Effector memory CD8-positive, alpha-beta T cell (primary cell): ENCODE results near the gene GTF3C1.

Experiments
- ATAC-seq: fragments of 150-1000 bp; cut with Tn5 transposase; replicated peaks from 2 replicates; pipeline ENCODE4 v1.10.0; 2021; ENCODE audit warnings: mild to moderate bottlenecking, moderate library complexity
- DNase-seq, 3 experiments: peaks; one replicate each; pipeline ENCODE4 v3.0.0; 2021
- H3K27ac Mint-ChIP-seq, 2 donors: one replicate each; pipeline ENCODE4 v1.8.0; 2022; ENCODE audit warnings: mild to moderate bottlenecking in 2 of 2, mixed read lengths in 2 of 2, moderate library complexity in 2 of 2
- H3K27me3 Mint-ChIP-seq, 2 donors: one replicate each; pipeline ENCODE4 v1.8.0; 2022; ENCODE audit warnings: mixed read lengths in 2 of 2
- H3K36me3 Mint-ChIP-seq: one replicate; pipeline ENCODE4 v1.8.0; 2022; ENCODE audit warnings: mild to moderate bottlenecking, moderate library complexity, mixed read lengths; ENCODE audit not compliant: insufficient read depth
- H3K4me1 Mint-ChIP-seq, 2 donors: one replicate each; pipeline ENCODE4 v1.8.0; 2022; ENCODE audit warnings: low read depth in 2 of 2, mixed read lengths in 2 of 2
- H3K4me3 Mint-ChIP-seq, 2 donors: one replicate each; pipeline ENCODE4 v1.8.0; 2022; ENCODE audit warnings: mild to moderate bottlenecking in 2 of 2, mixed read lengths in 2 of 2, moderate library complexity in 2 of 2
- H3K9me3 Mint-ChIP-seq, 2 donors: one replicate each; pipeline ENCODE4 v1.8.0; 2022; ENCODE audit warnings: mixed read lengths in 2 of 2

Gene GTF3C1

GRCh38 chr16:27549464-27549745 lies 308 bp downstream of the GTF3C1 start:
- DNase-seq (no peak), ATAC-seq (peak; percentile 24)
- peaks cover 29 to 48% of the 10 kb centered on the region in 2 donors for H3K4me1 Mint-ChIP-seq
- H3K4me3 Mint-ChIP-seq = peak overlapping the region; percentile 100
- H3K9me3 Mint-ChIP-seq = no peaks in the 10 kb centered on the region
- peaks cover 35% of the 10 kb centered on the region for H3K36me3 Mint-ChIP-seq
- H3K27me3 Mint-ChIP-seq = no peaks in the 10 kb centered on the region
- peak overlapping the region; percentile 100 for H3K27ac Mint-ChIP-seq

GRCh38 chr16:27547851-27548250 lies 1.9 kb downstream of the GTF3C1 start:
- Mint-ChIP-seq H3K36me3 (peaks cover 48% of the 10 kb centered on the region), H3K9me3 (no peaks in the 10 kb centered on the region), H3K4me3 (peak overlapping the region in 1 of 2 donors; percentile 100), H3K27ac (peak overlapping the region; percentile 89 to 100), H3K27me3 (no peaks in the 10 kb centered on the region), H3K4me1 (peaks cover 30 to 48% of the 10 kb centered on the region in 2 donors)
- no peak for ATAC-seq
- no peak for DNase-seq

GRCh38 chr16:27547134-27547533 lies 2.6 kb downstream of the GTF3C1 start:
- H3K9me3 Mint-ChIP-seq = no peaks in the 10 kb centered on the region
- H3K4me1 Mint-ChIP-seq = peaks cover 30 to 48% of the 10 kb centered on the region in 2 donors
- no peak for DNase-seq
- no peak for ATAC-seq
- H3K27me3 Mint-ChIP-seq = no peaks in the 10 kb centered on the region
- peaks cover 55% of the 10 kb centered on the region for H3K36me3 Mint-ChIP-seq
- H3K4me3 Mint-ChIP-seq = no peak overlapping the region
- peak overlapping the region; percentile 66 to 71 for H3K27ac Mint-ChIP-seq

GRCh38 chr16:27544671-27545070 lies 5.0 kb downstream of the GTF3C1 start:
- no peaks in the 10 kb centered on the region for H3K27me3 Mint-ChIP-seq
- peaks cover 68% of the 10 kb centered on the region for H3K36me3 Mint-ChIP-seq
- ATAC-seq (no peak), DNase-seq (no peak)
- peaks cover 23 to 43% of the 10 kb centered on the region in 2 donors for H3K4me1 Mint-ChIP-seq
- no peaks in the 10 kb centered on the region for H3K9me3 Mint-ChIP-seq
- no peak overlapping the region for H3K4me3 Mint-ChIP-seq
- H3K27ac Mint-ChIP-seq = no peak overlapping the region

- Mint-ChIP-seq H3K27me3 (no peaks in the 10 kb centered on the region), H3K4me3 (no peak overlapping the region), H3K9me3 (no peaks in the 10 kb centered on the region), H3K27ac (peak overlapping the region in 1 of 2 donors; percentile 70), H3K36me3 (peaks cover 71% of the 10 kb centered on the region), H3K4me1 (peaks cover 25 to 41% of the 10 kb centered on the region in 2 donors)
- ATAC-seq (no peak), DNase-seq (no peak)
Observed at GRCh38 chr16:27543801-27544200, 5.9 kb downstream of the GTF3C1 start.

- DNase-seq (no peak), ATAC-seq (no peak)
- Mint-ChIP-seq H3K4me1 (peaks cover 12 to 17% of the 10 kb centered on the region in 2 donors), H3K27me3 (no peaks in the 10 kb centered on the region), H3K36me3 (peaks cover 89% of the 10 kb centered on the region), H3K4me3 (peak overlapping the region in 1 of 2 donors; percentile 41), H3K27ac (peak overlapping the region; percentile 9 to 84), H3K9me3 (no peaks in the 10 kb centered on the region)
Observed at GRCh38 chr16:27539636-27540035, 10.1 kb downstream of the GTF3C1 start.

- no peak for ATAC-seq
- H3K27me3 Mint-ChIP-seq = no peaks in the 10 kb centered on the region
- DNase-seq = no peak
- H3K4me3 Mint-ChIP-seq = peak overlapping the region in 1 of 2 donors; percentile 41
- peaks cover 89% of the 10 kb centered on the region for H3K36me3 Mint-ChIP-seq
- H3K4me1 Mint-ChIP-seq = peaks cover 12 to 17% of the 10 kb centered on the region in 2 donors
- H3K27ac Mint-ChIP-seq = peak overlapping the region; percentile 9 to 84
- no peaks in the 10 kb centered on the region for H3K9me3 Mint-ChIP-seq
Observed at GRCh38 chr16:27539120-27539519, 10.6 kb downstream of the GTF3C1 start.

GRCh38 chr16:27538528-27538927 lies 11.2 kb downstream of the GTF3C1 start:
- no peak overlapping the region for H3K4me3 Mint-ChIP-seq
- no peak for DNase-seq
- no peaks in the 10 kb centered on the region for H3K9me3 Mint-ChIP-seq
- no peak for ATAC-seq
- no peaks in the 10 kb centered on the region for H3K27me3 Mint-ChIP-seq
- H3K4me1 Mint-ChIP-seq = peaks cover 11 to 17% of the 10 kb centered on the region in 2 donors
- peaks cover 89% of the 10 kb centered on the region for H3K36me3 Mint-ChIP-seq
- H3K27ac Mint-ChIP-seq = peak overlapping the region; percentile 9 to 53

GRCh38 chr16:27534256-27534655 lies 15.5 kb downstream of the GTF3C1 start:
- peak overlapping the region in 1 of 2 donors; percentile 46 for H3K27ac Mint-ChIP-seq
- peaks cover 87% of the 10 kb centered on the region for H3K36me3 Mint-ChIP-seq
- DNase-seq = no peak
- no peak for ATAC-seq
- no peaks in the 10 kb centered on the region for H3K27me3 Mint-ChIP-seq
- H3K9me3 Mint-ChIP-seq = no peaks in the 10 kb centered on the region
- H3K4me3 Mint-ChIP-seq = no peak overlapping the region
- peaks cover 4 to 9% of the 10 kb centered on the region in 2 donors for H3K4me1 Mint-ChIP-seq

GRCh38 chr16:27531826-27532800 lies 17.6 kb downstream of the GTF3C1 start:
- Mint-ChIP-seq H3K27me3 (no peaks in the 10 kb centered on the region), H3K4me1 (peaks cover 0 to 3% of the 10 kb centered on the region in 2 donors), H3K4me3 (no peak overlapping the region), H3K27ac (peak overlapping the region; percentile 30 to 65), H3K9me3 (no peaks in the 10 kb centered on the region), H3K36me3 (peaks cover 86% of the 10 kb centered on the region)
- DNase-seq = no peak
- no peak for ATAC-seq

GRCh38 chr16:27531186-27531585 lies 18.5 kb downstream of the GTF3C1 start:
- H3K27ac Mint-ChIP-seq = peak overlapping the region in 1 of 2 donors; percentile 5
- H3K36me3 Mint-ChIP-seq = peaks cover 88% of the 10 kb centered on the region

GRCh38 chr16:27529962-27530361 lies 19.8 kb downstream of the GTF3C1 start:
- H3K4me1 Mint-ChIP-seq = peaks cover 0 to 3% of the 10 kb centered on the region in 2 donors
- H3K27me3 Mint-ChIP-seq = no peaks in the 10 kb centered on the region
- ATAC-seq (no peak), DNase-seq (no peak)
- no peak overlapping the region for H3K27ac Mint-ChIP-seq
- H3K4me3 Mint-ChIP-seq = no peak overlapping the region
- peaks cover 82% of the 10 kb centered on the region for H3K36me3 Mint-ChIP-seq
- no peaks in the 10 kb centered on the region for H3K9me3 Mint-ChIP-seq

More at GRCh38 chr16:27531186-27531585, 18.5 kb downstream of the GTF3C1 start:
- peaks cover 0 to 3% of the 10 kb centered on the region in 2 donors for H3K4me1 Mint-ChIP-seq
- H3K4me3 Mint-ChIP-seq = no peak overlapping the region
- ATAC-seq = no peak
- no peak for DNase-seq
- H3K9me3 Mint-ChIP-seq = no peaks in the 10 kb centered on the region
- no peaks in the 10 kb centered on the region for H3K27me3 Mint-ChIP-seq

- Mint-ChIP-seq H3K4me3 (no peak overlapping the region), H3K27me3 (no peaks in the 10 kb centered on the region), H3K9me3 (no peaks in the 10 kb centered on the region), H3K27ac (no peak overlapping the region), H3K36me3 (peaks cover 80% of the 10 kb centered on the region), H3K4me1 (peaks cover 0 to 3% of the 10 kb centered on the region in 2 donors)
- ATAC-seq (no peak), DNase-seq (no peak)
Observed at GRCh38 chr16:27528294-27528693, 21.4 kb downstream of the GTF3C1 start.

GRCh38 chr16:27526180-27526579 lies 23.5 kb downstream of the GTF3C1 start:
- DNase-seq (no peak), ATAC-seq (no peak)
- Mint-ChIP-seq H3K9me3 (no peaks in the 10 kb centered on the region), H3K27ac (no peak overlapping the region), H3K4me3 (no peak overlapping the region), H3K36me3 (peaks cover 74% of the 10 kb centered on the region), H3K27me3 (no peaks in the 10 kb centered on the region), H3K4me1 (peaks cover 4 to 11% of the 10 kb centered on the region in 2 donors)
